GM21576 (cell line): ENCODE measurements around the gene POU2F3.

ENCODE experiments used
- ATAC-seq: cut with Tn5 transposase; IDR thresholded peaks from one replicate; pipeline ENCODE4 v1.9.1; 2021; ENCODE audit warnings: mild to moderate bottlenecking, moderate library complexity; ENCODE audit not compliant: unreplicated experiment

Gene POU2F3

GRCh38 chr11:120316880-120317688 is 77.1 kb downstream of the POU2F3 start:
- no peak for ATAC-seq

GRCh38 chr11:120317689-120318480 is 77.9 kb downstream of the POU2F3 start:
- ATAC-seq = no peak

- no peak for ATAC-seq
Measured at GRCh38 chr11:120318906-120319305, 79.0 kb downstream of the POU2F3 start.

- no peak for ATAC-seq
Measured at GRCh38 chr11:120324932-120325810, 85.2 kb downstream of the POU2F3 start, which contains the start of gene TLCD5. TSS of gene TLCD5 (plus strand) at chr11:120325299. CDS start at chr11:120327442, 2,143 bp downstream.

- no peak for ATAC-seq
Measured at GRCh38 chr11:120326228-120326627, 86.3 kb downstream of the POU2F3 start.

GRCh38 chr11:120326845-120327281 is 86.9 kb downstream of the POU2F3 start:
- ATAC-seq = no peak

GRCh38 chr11:120327311-120327710 is 87.4 kb downstream of the POU2F3 start:
- ATAC-seq = no peak

- no peak for ATAC-seq
Measured at GRCh38 chr11:120329556-120329955, 89.6 kb downstream of the POU2F3 start.

GRCh38 chr11:120330045-120330444 is 90.1 kb downstream of the POU2F3 start:
- ATAC-seq = no peak

GRCh38 chr11:120331301-120331996 is 91.5 kb downstream of the POU2F3 start:
- ATAC-seq = no peak

GRCh38 chr11:120332822-120333716 is 93.1 kb downstream of the POU2F3 start:
- ATAC-seq = no peak

- ATAC-seq = no peak
Measured at GRCh38 chr11:120333801-120334200, 93.9 kb downstream of the POU2F3 start.

- ATAC-seq = no peak
Measured at GRCh38 chr11:120334332-120334731, 94.4 kb downstream of the POU2F3 start.

- ATAC-seq = peak; percentile 30
Measured at GRCh38 chr11:120334894-120335462, 95.0 kb downstream of the POU2F3 start.

- ATAC-seq = no peak
Measured at GRCh38 chr11:120335556-120335907, 95.6 kb downstream of the POU2F3 start.

GRCh38 chr11:120335908-120336640 is 96.1 kb downstream of the POU2F3 start, which contains the start of gene ARHGEF12:
TSS of gene ARHGEF12 (plus strand) at chr11:120336413. CDS start at chr11:120337244, 831 bp downstream.
- no peak for ATAC-seq

GRCh38 chr11:120336641-120337354 is 96.9 kb downstream of the POU2F3 start:
- no peak for ATAC-seq
